CD8-positive, alpha-beta memory T cell (primary cell): ENCODE results near the gene ABCB6. TPM values are rescaled to one million over a fixed set of nuclear protein-coding genes. Genes with fewer than 3 reads are reported as not detected.

Experiments used
- CTCF ChIA-PET: fragments of 350-600 bp; sonication (Branson Sonifier 250); formaldehyde crosslinking; loops from one replicate; lab custom pipeline; 2021; ENCODE audit warnings: antibody characterized with exemption; lab: Charles Lee
- POLR2A ChIA-PET: fragments of 350-600 bp; sonication (Branson Sonifier 250); formaldehyde crosslinking; loops from one replicate; lab custom pipeline; 2021; ENCODE audit warnings: antibody characterized with exemption; lab: Charles Lee
- DNase-seq, 5 donors: peaks; one replicate each; pipeline versions ENCODE4 v3.0.0 to v3.0.0-alpha.2; 2020 to 2022; ENCODE audit warnings: mixed read lengths in 1 of 5
- H3K27ac ChIP-seq: one replicate; pipeline ENCODE4 v1.7.0; 2013; ENCODE audit warnings: low read depth, mild to moderate bottlenecking, low read length, moderate library complexity
- H3K27me3 ChIP-seq: 2 replicates; pipeline ENCODE4 v1.7.0; 2013; ENCODE audit warnings: low read length, mild to moderate bottlenecking; ENCODE audit not compliant: insufficient read depth, poor library complexity, severe bottlenecking
- H3K36me3 ChIP-seq: 2 replicates; pipeline ENCODE4 v1.7.0; 2013; ENCODE audit warnings: mild to moderate bottlenecking, low read length, moderate library complexity; ENCODE audit not compliant: insufficient read depth
- H3K4me1 ChIP-seq: 2 replicates; pipeline ENCODE4 v1.7.0; 2013; ENCODE audit warnings: mild to moderate bottlenecking, low read length, moderate library complexity; ENCODE audit not compliant: insufficient read depth
- H3K4me3 ChIP-seq: 2 replicates; pipeline ENCODE4 v1.7.0; 2013; ENCODE audit warnings: mild to moderate bottlenecking, low read length
- H3K9me3 ChIP-seq: 2 replicates; pipeline ENCODE4 v1.7.0; 2013; ENCODE audit warnings: mild to moderate bottlenecking, low read length
- H3K27ac Mint-ChIP-seq, 8 donors: one replicate each; pipeline ENCODE4 v1.8.0; 2020 to 2021; ENCODE audit warnings: mixed read lengths in 8 of 8, mild to moderate bottlenecking in 6 of 8, inconsistent platforms in 3 of 8, moderate library complexity in 3 of 8
- H3K27me3 Mint-ChIP-seq, 2 donors: one replicate each; pipeline ENCODE4 v1.8.0; 2020 to 2021; ENCODE audit warnings: mixed read lengths in 2 of 2, mild to moderate bottlenecking in 1 of 2, moderate library complexity in 1 of 2
- H3K36me3 Mint-ChIP-seq, 3 donors: one replicate each; pipeline ENCODE4 v1.8.0; 2020 to 2021; ENCODE audit warnings: mixed read lengths in 3 of 3, inconsistent platforms in 1 of 3, mild to moderate bottlenecking in 1 of 3
- H3K4me1 Mint-ChIP-seq, 3 donors: one replicate each; pipeline ENCODE4 v1.8.0; 2020 to 2021; ENCODE audit warnings: mixed read lengths in 3 of 3, inconsistent platforms in 1 of 3, mild to moderate bottlenecking in 1 of 3
- H3K4me3 Mint-ChIP-seq, 7 donors: one replicate each; pipeline ENCODE4 v1.8.0; 2020 to 2021; ENCODE audit warnings: mixed read lengths in 7 of 7, mild to moderate bottlenecking in 6 of 7, moderate library complexity in 4 of 7, inconsistent platforms in 2 of 7
- H3K9me3 Mint-ChIP-seq, 5 donors: one replicate each; pipeline ENCODE4 v1.8.0; 2020 to 2022; ENCODE audit warnings: mixed read lengths in 5 of 5, mild to moderate bottlenecking in 3 of 5, moderate library complexity in 2 of 5, inconsistent platforms in 1 of 5
- polyA plus RNA-seq: library from polyadenylated mRNA; unstranded; fragments of 300-500 nt; fragmentation: Illumina TruSeq; gene quantifications from one replicate; pipeline ENCODE4 v1.2.3, GENCODE V29; 2021
- total RNA-seq, 2 experiments: library from RNA; stranded (reverse); gene quantifications; one replicate each; pipeline ENCODE4 v1.2.3, GENCODE V29; 2021

ABCB6 gene
- total and polyA plus RNA-seq, 3 experiments from 2014 or later: 2.1 to 22.8 (median 22.1) TPM

- no peaks in the 10 kb centered on the region for H3K9me3 Mint-ChIP-seq
These were observed 5.2 kb downstream of the ABCB6 start for GRCh38 chr2:219213486-219214071.

GRCh38 chr2:219213026-219213415 lies 5.7 kb downstream of the ABCB6 start:
- no peak overlapping the region for H3K4me3 ChIP-seq
- Mint-ChIP-seq H3K27ac (peak overlapping the region in 2 of 8 donors; percentile 55 to 74), H3K4me1 (peaks cover 27 to 47% (median 40%) of the 10 kb centered on the region in 3 donors), H3K9me3 (no peaks in the 10 kb centered on the region), H3K36me3 (peaks cover 0 to 21% (median 5%) of the 10 kb centered on the region in 3 donors), H3K27me3 (peaks cover 0 to 2% of the 10 kb centered on the region in 2 donors), H3K4me3 (peak overlapping the region in 1 of 7 donors; percentile 65)
- H3K27ac ChIP-seq: no peak overlapping the region
- no peak for DNase-seq
- no peaks in the 10 kb centered on the region for H3K9me3 ChIP-seq
- ChIA-PET POLR2A (no interaction called here), CTCF (interaction anchor here (0.9 to 9.0 kb wide), 8 partner anchors 12 to 89 kb away, joined by 3 to 110 read pairs (median 8); partner anchors contain the start of genes CNPPD1, NHEJ1 and SLC23A3)
- H3K36me3 ChIP-seq: peaks cover 13% of the 10 kb centered on the region
- H3K4me1 ChIP-seq: peaks cover 18% of the 10 kb centered on the region
- H3K27me3 ChIP-seq: no peaks in the 10 kb centered on the region

More at GRCh38 chr2:219213486-219214071, 5.2 kb downstream of the ABCB6 start:
- H3K4me1 Mint-ChIP-seq: peaks cover 25 to 45% (median 36%) of the 10 kb centered on the region in 3 donors
- H3K27me3 ChIP-seq: no peaks in the 10 kb centered on the region
- no peak overlapping the region for H3K4me3 ChIP-seq
- peaks cover 8% of the 10 kb centered on the region for H3K36me3 ChIP-seq
- peaks cover 18% of the 10 kb centered on the region for H3K4me1 ChIP-seq
- H3K36me3 Mint-ChIP-seq: peaks cover 0 to 16% (median 5%) of the 10 kb centered on the region in 3 donors
- H3K27ac Mint-ChIP-seq: peak overlapping the region in 1 of 8 donors; percentile 55
- POLR2A ChIA-PET: no interaction called here
- peak overlapping the region in 1 of 7 donors; percentile 65 for H3K4me3 Mint-ChIP-seq
- CTCF ChIA-PET: interaction anchor here (0.9 to 9.0 kb wide), 8 partner anchors 13 to 89 kb away, joined by 3 to 110 read pairs (median 8); partner anchors contain the start of genes CNPPD1, NHEJ1 and SLC23A3
- H3K9me3 ChIP-seq: no peaks in the 10 kb centered on the region
- H3K27ac ChIP-seq: no peak overlapping the region
- H3K27me3 Mint-ChIP-seq: peaks cover 0 to 2% of the 10 kb centered on the region in 2 donors
- no peak for DNase-seq

- peaks cover 0 to 31% (median 5%) of the 10 kb centered on the region in 3 donors for H3K36me3 Mint-ChIP-seq
- H3K9me3 Mint-ChIP-seq: no peaks in the 10 kb centered on the region
- POLR2A ChIA-PET: interaction anchor here (0.7 to 1.3 kb wide), 11 partner anchors 18 to 131 kb away, joined by 3 to 23 read pairs (median 5); partner anchors contain the start of genes CNPPD1, DNAJB2 and TUBA4A
- H3K27me3 Mint-ChIP-seq: no peaks in the 10 kb centered on the region
- peaks cover 30 to 52% (median 48%) of the 10 kb centered on the region in 3 donors for H3K4me1 Mint-ChIP-seq
- no peak for DNase-seq
- CTCF ChIA-PET: interaction anchor here (0.6 to 9.0 kb wide), 34 partner anchors 9 to 181 kb away, joined by 3 to 110 read pairs (median 6); partner anchors contain the start of genes ANKZF1, ATG9A, CNPPD1 and DNAJB2
- peak overlapping the region in 6 of 7 donors; percentile 11 to 88 (median 80) for H3K4me3 Mint-ChIP-seq
- H3K27me3 ChIP-seq: no peaks in the 10 kb centered on the region
- H3K27ac ChIP-seq: peak overlapping the region; percentile 67
- peaks cover 20% of the 10 kb centered on the region for H3K36me3 ChIP-seq
- H3K9me3 ChIP-seq: no peaks in the 10 kb centered on the region
- H3K4me3 ChIP-seq: peak overlapping the region; percentile 34
- peak overlapping the region; percentile 84 to 100 (median 95) for H3K27ac Mint-ChIP-seq
- peaks cover 26% of the 10 kb centered on the region for H3K4me1 ChIP-seq
These were observed 7.8 kb downstream of the ABCB6 start for GRCh38 chr2:219210886-219211362.

- POLR2A ChIA-PET: no interaction called here
- CTCF ChIA-PET: interaction anchor here (1.4 to 9.0 kb wide), 10 partner anchors 10 to 152 kb away, joined by 4 to 110 read pairs (median 8); partner anchors contain the start of genes ANKZF1, ATG9A, CNPPD1 and DNAJB2
- H3K36me3 Mint-ChIP-seq: peaks cover 0 to 31% (median 5%) of the 10 kb centered on the region in 3 donors
These were observed 8.4 kb downstream of the ABCB6 start for GRCh38 chr2:219210196-219210885.

GRCh38 chr2:219209236-219210195 lies 9.2 kb downstream of the ABCB6 start:
- ChIA-PET POLR2A (interaction anchor here (1.2 kb wide), 1 partner anchor 33 kb away, joined by 9 read pairs; the partner anchor contains the start of gene CNPPD1), CTCF (interaction anchor here (1.4 to 7.1 kb wide), 7 partner anchors 9 to 151 kb away, joined by 4 to 110 read pairs (median 8); partner anchors contain the start of genes CNPPD1, NHEJ1 and SLC23A3)
- Histone ChIP-seq H3K27ac (no peak overlapping the region), H3K36me3 (peaks cover 20% of the 10 kb centered on the region), H3K27me3 (no peaks in the 10 kb centered on the region), H3K4me1 (peaks cover 29% of the 10 kb centered on the region), H3K9me3 (no peaks in the 10 kb centered on the region), H3K4me3 (no peak overlapping the region)
- Mint-ChIP-seq H3K4me3 (peak overlapping the region in 5 of 7 donors; percentile 28 to 94 (median 44)), H3K27ac (peak overlapping the region; percentile 66 to 96 (median 86)), H3K4me1 (peaks cover 32 to 53% (median 49%) of the 10 kb centered on the region in 3 donors), H3K9me3 (no peaks in the 10 kb centered on the region), H3K36me3 (peaks cover 0 to 31% (median 1%) of the 10 kb centered on the region in 3 donors), H3K27me3 (no peaks in the 10 kb centered on the region)
- DNase-seq: no peak

More at GRCh38 chr2:219210196-219210885, 8.4 kb downstream of the ABCB6 start:
- peaks cover 29% of the 10 kb centered on the region for H3K4me1 ChIP-seq
- H3K36me3 ChIP-seq: peaks cover 20% of the 10 kb centered on the region
- H3K27ac Mint-ChIP-seq: peak overlapping the region; percentile 74 to 96 (median 92)
- no peaks in the 10 kb centered on the region for H3K9me3 ChIP-seq
- no peaks in the 10 kb centered on the region for H3K27me3 ChIP-seq
- peaks cover 31 to 53% (median 49%) of the 10 kb centered on the region in 3 donors for H3K4me1 Mint-ChIP-seq
- no peak overlapping the region for H3K27ac ChIP-seq
- H3K9me3 Mint-ChIP-seq: no peaks in the 10 kb centered on the region
- H3K4me3 ChIP-seq: no peak overlapping the region
- no peak for DNase-seq
- peak overlapping the region in 4 of 7 donors; percentile 12 to 85 (median 38) for H3K4me3 Mint-ChIP-seq
- no peaks in the 10 kb centered on the region for H3K27me3 Mint-ChIP-seq

- H3K36me3 ChIP-seq: peaks cover 20% of the 10 kb centered on the region
- H3K4me1 ChIP-seq: peaks cover 29% of the 10 kb centered on the region
- Mint-ChIP-seq H3K4me1 (peaks cover 32 to 53% (median 49%) of the 10 kb centered on the region in 3 donors), H3K36me3 (peaks cover 0 to 27% (median 1%) of the 10 kb centered on the region in 3 donors), H3K9me3 (no peaks in the 10 kb centered on the region), H3K27ac (peak overlapping the region in 7 of 8 donors; percentile 54 to 96 (median 88)), H3K27me3 (no peaks in the 10 kb centered on the region), H3K4me3 (peak overlapping the region; percentile 88 to 97 (median 92))
- H3K27ac ChIP-seq: no peak overlapping the region
- no peak for DNase-seq
- CTCF ChIA-PET: interaction anchor here (0.7 to 7.1 kb wide), 7 partner anchors 10 to 87 kb away, joined by 3 to 110 read pairs (median 6); partner anchors contain the start of genes CNPPD1, NHEJ1 and SLC23A3
- no peaks in the 10 kb centered on the region for H3K9me3 ChIP-seq
- no peaks in the 10 kb centered on the region for H3K27me3 ChIP-seq
- POLR2A ChIA-PET: interaction anchor here (1.1 to 3.9 kb wide), 6 partner anchors 8 to 48 kb away, joined by 3 to 88 read pairs (median 7); partner anchors contain the start of genes CNPPD1, GLB1L, NHEJ1 and STK16
- no peak overlapping the region for H3K4me3 ChIP-seq
These were observed 10.6 kb downstream of the ABCB6 start for GRCh38 chr2:219207884-219208740.
